HG02623 (cell line): ENCODE results near the gene GIMAP7.

Source experiments
- ATAC-seq: cut with Tn5 transposase; IDR thresholded peaks from one replicate; pipeline ENCODE4 v1.9.1; 2021; ENCODE audit warnings: moderate library complexity; ENCODE audit not compliant: unreplicated experiment

Gene GIMAP7

GRCh38 chr7:150568714-150569113 is 54.0 kb downstream of the GIMAP7 start:
- ATAC-seq: no peak

- ATAC-seq: no peak
Measured at GRCh38 chr7:150569245-150569955, 54.7 kb downstream of the GIMAP7 start.
